H9 (cell line): ENCODE results near the gene TCTN2. TPM values are rescaled to one million over a fixed set of nuclear protein-coding genes. Genes with fewer than 3 reads are reported as not detected.

ENCODE experiments used
- DNase-seq: peaks from one replicate; pipeline ENCODE4 v3.0.0-alpha.2; 2017
- H2AFZ ChIP-seq: one replicate; pipeline ENCODE4 v1.6.1; 2013; ENCODE audit warnings: mild to moderate bottlenecking, low read length, control low read depth, moderate library complexity
- H2AK5ac ChIP-seq: 2 replicates; pipeline ENCODE4 v1.6.1; 2013; ENCODE audit warnings: low read length, control low read depth, mixed read lengths; ENCODE audit not compliant: insufficient read length
- H2BK120ac ChIP-seq: one replicate; pipeline ENCODE4 v1.6.1; 2013; ENCODE audit warnings: low read depth, mild to moderate bottlenecking, low read length, control low read depth, inconsistent platforms; ENCODE audit not compliant: poor library complexity, severe bottlenecking
- H2BK12ac ChIP-seq: 2 replicates; pipeline ENCODE4 v1.6.1; 2013; ENCODE audit warnings: low read length, control low read depth, mixed read lengths, low read depth; ENCODE audit not compliant: insufficient read length
- H2BK15ac ChIP-seq: 2 replicates; pipeline ENCODE4 v1.6.1; 2013; ENCODE audit warnings: low read depth, low read length, control low read depth
- H2BK20ac ChIP-seq: one replicate; pipeline ENCODE4 v1.6.1; 2013; ENCODE audit warnings: low read depth, mild to moderate bottlenecking, low read length, control low read depth, inconsistent platforms; ENCODE audit not compliant: poor library complexity, severe bottlenecking
- H2BK5ac ChIP-seq: 2 replicates; pipeline ENCODE4 v1.6.1; 2013; ENCODE audit warnings: low read length, control low read depth, mixed read lengths; ENCODE audit not compliant: insufficient read length
- H3K14ac ChIP-seq: 2 replicates; pipeline ENCODE4 v1.6.1; 2013; ENCODE audit warnings: low read length, control low read depth; ENCODE audit not compliant: insufficient read depth
- H3K18ac ChIP-seq: 2 replicates; pipeline ENCODE4 v1.6.1; 2013; ENCODE audit warnings: low read depth, mild to moderate bottlenecking, mixed read lengths, low read length, control low read depth; ENCODE audit not compliant: insufficient read length
- H3K23ac ChIP-seq: 2 replicates; pipeline ENCODE4 v1.6.1; 2013; ENCODE audit warnings: low read length, control low read depth, mixed read lengths, low read depth; ENCODE audit not compliant: insufficient read length
- H3K23me2 ChIP-seq: 2 replicates; pipeline ENCODE4 v1.6.1; 2013; ENCODE audit warnings: low read depth, mild to moderate bottlenecking, mixed read lengths, low read length, control low read depth; ENCODE audit not compliant: insufficient read length, poor library complexity, severe bottlenecking
- H3K27ac ChIP-seq: 2 replicates; pipeline ENCODE4 v1.5.1; 2013; ENCODE audit warnings: low read length, control low read depth, mixed read lengths, low read depth; ENCODE audit not compliant: insufficient read length
- H3K27me3 ChIP-seq: 2 replicates; pipeline ENCODE4 v1.6.1; 2013; ENCODE audit warnings: low read length, control low read depth, inconsistent platforms; ENCODE audit not compliant: insufficient read depth
- H3K4ac ChIP-seq: 2 replicates; pipeline ENCODE4 v1.6.1; 2013; ENCODE audit warnings: low read depth, mild to moderate bottlenecking, control low read depth, inconsistent platforms, low read length, moderate library complexity
- H3K4me1 ChIP-seq: 2 replicates; pipeline ENCODE4 v1.6.1; 2013; ENCODE audit warnings: low read length, control low read depth, inconsistent platforms; ENCODE audit not compliant: insufficient read depth
- H3K4me2 ChIP-seq: 2 replicates; pipeline ENCODE4 v1.6.1; 2013; ENCODE audit warnings: low read length, control low read depth, mixed read lengths; ENCODE audit not compliant: insufficient read length, insufficient read depth
- H3K56ac ChIP-seq: 2 replicates; pipeline ENCODE4 v1.6.1; 2013; ENCODE audit warnings: low read depth, mild to moderate bottlenecking, mixed read lengths, low read length, control low read depth; ENCODE audit not compliant: insufficient read length
- H3K79me1 ChIP-seq: 2 replicates; pipeline ENCODE4 v1.6.1; 2013; ENCODE audit warnings: low read depth, mild to moderate bottlenecking, moderate library complexity, low read length, control low read depth, inconsistent platforms; ENCODE audit not compliant: insufficient read depth, poor library complexity, severe bottlenecking
- H3K79me2 ChIP-seq: 2 replicates; pipeline ENCODE4 v1.6.1; 2013; ENCODE audit warnings: low read length, control low read depth, inconsistent platforms; ENCODE audit not compliant: insufficient read depth
- H3K9ac ChIP-seq: 2 replicates; pipeline ENCODE4 v1.6.1; 2013; ENCODE audit warnings: low read length, control low read depth, mixed read lengths; ENCODE audit not compliant: insufficient read length; ENCODE audit errors: extremely low read depth
- H3K9me3 ChIP-seq: one replicate; pipeline ENCODE4 v1.6.1; 2013; ENCODE audit warnings: low read depth, low read length, inconsistent platforms; ENCODE audit not compliant: control insufficient read depth
- H3T11ph ChIP-seq: one replicate; pipeline ENCODE4 v1.6.1; 2013; ENCODE audit warnings: mild to moderate bottlenecking, low read length, control low read depth, inconsistent platforms
- H4K20me1 ChIP-seq: one replicate; pipeline ENCODE4 v1.6.1; 2013; ENCODE audit not compliant: control insufficient read depth, insufficient read length, insufficient read depth
- H4K5ac ChIP-seq: 2 replicates; pipeline ENCODE4 v1.6.1; 2013; ENCODE audit warnings: low read depth, mild to moderate bottlenecking, mixed read lengths, low read length, control low read depth; ENCODE audit not compliant: insufficient read length
- H4K8ac ChIP-seq: replicated peaks from 2 replicates; pipeline ENCODE4 v1.6.1; 2013; ENCODE audit warnings: low read length, control low read depth, mixed read lengths, low read depth; ENCODE audit not compliant: insufficient read length
- H4K91ac ChIP-seq: 2 replicates; pipeline ENCODE4 v1.6.1; 2013; ENCODE audit warnings: low read depth, mild to moderate bottlenecking, moderate library complexity, mixed read lengths, low read length, control low read depth; ENCODE audit not compliant: insufficient read length
- H3K27ac Mint-ChIP-seq, 3 experiments: 2 replicates in 2 of 3; 3 replicates in 1 of 3; pipeline ENCODE4 v1.8.0; 2020 to 2021; ENCODE audit warnings: mixed read lengths in 3 of 3, mild to moderate bottlenecking in 1 of 3, moderate library complexity in 1 of 3
- H3K27me3 Mint-ChIP-seq: 2 replicates; pipeline ENCODE4 v1.8.0; 2021; ENCODE audit warnings: low read depth, mild to moderate bottlenecking, moderate library complexity, mixed read lengths
- H3K36me3 Mint-ChIP-seq, 3 experiments: 2 replicates in 2 of 3; 3 replicates in 1 of 3; pipeline ENCODE4 v1.8.0; 2020 to 2021; ENCODE audit warnings: low read depth in 3 of 3, mixed read lengths in 3 of 3; ENCODE audit not compliant: insufficient read depth in 1 of 3
- H3K4me1 Mint-ChIP-seq, 2 experiments: 2 replicates each; pipeline ENCODE4 v1.8.0; 2020; ENCODE audit warnings: mixed read lengths in 2 of 2
- H3K4me3 Mint-ChIP-seq, 2 experiments: 2 replicates in 1 of 2; 3 replicates in 1 of 2; pipeline ENCODE4 v1.8.0; 2020 to 2021; ENCODE audit warnings: mild to moderate bottlenecking in 2 of 2, mixed read lengths in 2 of 2, moderate library complexity in 1 of 2
- H3K9me3 Mint-ChIP-seq, 2 experiments: 2 replicates in 1 of 2; 3 replicates in 1 of 2; pipeline ENCODE4 v1.8.0; 2020; ENCODE audit warnings: mild to moderate bottlenecking in 2 of 2, mixed read lengths in 2 of 2, moderate library complexity in 1 of 2
- WGBS: extraction: QIAGEN DNeasy Blood & Tissue Kit; methylation state at CpG from one replicate; pipeline ENCODE4 v1.1.7; 2013; ENCODE audit warnings: missing lambda C conversion rate, low lambda C conversion rate, mixed read lengths; ENCODE audit not compliant: insufficient read length; ENCODE audit errors: extremely low coverage; 5-methylcytosine and 5-hydroxymethylcytosine counted together
- total RNA-seq: library from RNA; stranded (reverse); gene quantifications from 2 replicates; pipeline ENCODE4 v1.2.1, GENCODE V29; 2021
- TF ChIP-seq, protein P1 (sequence below): fragments of 200-600 bp; sonication (generic); conservative IDR thresholded peaks from 3 replicates; pipeline ENCODE4 v1.8.0; 2021; ENCODE audit warnings: antibody characterized with exemption, mild to moderate bottlenecking

Gene TCTN2
- total RNA-seq, 1 experiment from 2014 or later, result 7.4 TPM

DNA sequence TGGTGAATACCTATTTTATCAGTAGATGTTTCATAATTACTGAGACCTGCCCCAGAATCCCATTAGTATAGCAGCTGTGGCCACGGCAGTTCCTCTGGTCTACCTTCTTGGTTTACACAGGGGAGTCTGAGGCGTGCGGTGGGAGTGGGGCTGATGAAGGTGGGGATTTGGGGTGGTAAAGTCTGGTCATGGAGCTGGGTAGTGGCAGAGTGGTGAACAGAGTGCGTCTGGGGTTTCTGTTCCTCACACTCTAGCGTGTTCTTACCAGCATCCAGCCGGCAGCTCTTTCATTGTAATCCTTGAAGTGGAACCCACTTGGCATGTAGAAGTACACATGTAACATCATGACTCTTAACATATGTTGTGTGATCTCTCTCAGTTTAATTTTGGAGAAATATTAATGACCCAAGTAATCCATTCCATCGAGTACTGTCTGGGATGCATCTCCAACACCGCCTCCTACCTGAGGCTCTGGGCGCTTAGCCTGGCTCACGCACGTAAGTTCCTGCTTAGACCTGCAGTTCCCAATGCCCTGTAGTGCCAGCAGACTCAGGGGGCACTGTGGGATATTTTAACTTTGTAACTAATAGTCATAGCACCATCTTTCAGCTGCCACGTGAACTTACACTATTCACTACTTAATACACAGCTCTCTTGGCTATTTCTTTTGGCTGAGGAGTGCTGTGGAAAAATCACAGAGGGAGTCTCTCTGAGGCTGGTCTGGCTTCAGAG is 83.3 kb downstream of the TCTN2 start:
- H3K27ac ChIP-seq, result no peak overlapping the region
- no peaks in the 10 kb centered on the region for H3K23me2 ChIP-seq
- TF ChIP-seq, protein P1, sequence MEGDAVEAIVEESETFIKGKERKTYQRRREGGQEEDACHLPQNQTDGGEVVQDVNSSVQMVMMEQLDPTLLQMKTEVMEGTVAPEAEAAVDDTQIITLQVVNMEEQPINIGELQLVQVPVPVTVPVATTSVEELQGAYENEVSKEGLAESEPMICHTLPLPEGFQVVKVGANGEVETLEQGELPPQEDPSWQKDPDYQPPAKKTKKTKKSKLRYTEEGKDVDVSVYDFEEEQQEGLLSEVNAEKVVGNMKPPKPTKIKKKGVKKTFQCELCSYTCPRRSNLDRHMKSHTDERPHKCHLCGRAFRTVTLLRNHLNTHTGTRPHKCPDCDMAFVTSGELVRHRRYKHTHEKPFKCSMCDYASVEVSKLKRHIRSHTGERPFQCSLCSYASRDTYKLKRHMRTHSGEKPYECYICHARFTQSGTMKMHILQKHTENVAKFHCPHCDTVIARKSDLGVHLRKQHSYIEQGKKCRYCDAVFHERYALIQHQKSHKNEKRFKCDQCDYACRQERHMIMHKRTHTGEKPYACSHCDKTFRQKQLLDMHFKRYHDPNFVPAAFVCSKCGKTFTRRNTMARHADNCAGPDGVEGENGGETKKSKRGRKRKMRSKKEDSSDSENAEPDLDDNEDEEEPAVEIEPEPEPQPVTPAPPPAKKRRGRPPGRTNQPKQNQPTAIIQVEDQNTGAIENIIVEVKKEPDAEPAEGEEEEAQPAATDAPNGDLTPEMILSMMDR, result no peak
- no peak overlapping the region for H4K8ac ChIP-seq
- no peaks in the 10 kb centered on the region for H3K9me3 ChIP-seq
- Mint-ChIP-seq H3K27me3 (no peaks in the 10 kb centered on the region), H3K9me3 (no peaks in the 10 kb centered on the region), H3K4me1 (no peaks in the 10 kb centered on the region), H3K4me3 (no peak overlapping the region; a peak in 1 of 5 replicates), H3K27ac (no peak overlapping the region), H3K36me3 (peaks cover 41 to 67% (median 61%) of the 10 kb centered on the region in 3 experiments; a peak in 6 of 7 replicates)
- no peak overlapping the region for H3K9ac ChIP-seq
- H2BK120ac ChIP-seq, result no peak overlapping the region
- H3K27me3 ChIP-seq, result no peaks in the 10 kb centered on the region
- no peak overlapping the region for H2BK12ac ChIP-seq
- no peak overlapping the region for H2BK5ac ChIP-seq
- no peaks in the 10 kb centered on the region for H4K20me1 ChIP-seq
- H2AFZ ChIP-seq, result no peak overlapping the region
- H2AK5ac ChIP-seq, result no peak overlapping the region
- H3K56ac ChIP-seq, result no peak overlapping the region
- no peaks in the 10 kb centered on the region for H3K79me1 ChIP-seq
- H4K91ac ChIP-seq, result no peak overlapping the region
- WGBS, result no CpG with 5 or more reads among the region's 12 CpGs
- H3K4ac ChIP-seq, result no peak overlapping the region
- H3K4me1 ChIP-seq, result no peaks in the 10 kb centered on the region
- no peak overlapping the region for H3K18ac ChIP-seq
- H2BK20ac ChIP-seq, result no peak overlapping the region
- DNase-seq, result no peak
- H3K23ac ChIP-seq, result no peak overlapping the region
- no peak overlapping the region for H3K14ac ChIP-seq
- no peak overlapping the region for H4K5ac ChIP-seq
- no peaks in the 10 kb centered on the region for H3K79me2 ChIP-seq
- no peak overlapping the region for H3K4me2 ChIP-seq
- no peak overlapping the region for H2BK15ac ChIP-seq
- no peak overlapping the region for H3T11ph ChIP-seq
